ENCODE data around the gene TMEM198. TPM values are rescaled to one million over a fixed set of nuclear protein-coding genes. Genes with fewer than 3 reads are reported as not detected.
A peak's percentile ranks its signal among the peaks of the same experiment; 100 is the strongest.

The TMEM198 gene
- total RNA-seq, 1 donor from 2014 or later, result 8.2 TPM

DNA sequence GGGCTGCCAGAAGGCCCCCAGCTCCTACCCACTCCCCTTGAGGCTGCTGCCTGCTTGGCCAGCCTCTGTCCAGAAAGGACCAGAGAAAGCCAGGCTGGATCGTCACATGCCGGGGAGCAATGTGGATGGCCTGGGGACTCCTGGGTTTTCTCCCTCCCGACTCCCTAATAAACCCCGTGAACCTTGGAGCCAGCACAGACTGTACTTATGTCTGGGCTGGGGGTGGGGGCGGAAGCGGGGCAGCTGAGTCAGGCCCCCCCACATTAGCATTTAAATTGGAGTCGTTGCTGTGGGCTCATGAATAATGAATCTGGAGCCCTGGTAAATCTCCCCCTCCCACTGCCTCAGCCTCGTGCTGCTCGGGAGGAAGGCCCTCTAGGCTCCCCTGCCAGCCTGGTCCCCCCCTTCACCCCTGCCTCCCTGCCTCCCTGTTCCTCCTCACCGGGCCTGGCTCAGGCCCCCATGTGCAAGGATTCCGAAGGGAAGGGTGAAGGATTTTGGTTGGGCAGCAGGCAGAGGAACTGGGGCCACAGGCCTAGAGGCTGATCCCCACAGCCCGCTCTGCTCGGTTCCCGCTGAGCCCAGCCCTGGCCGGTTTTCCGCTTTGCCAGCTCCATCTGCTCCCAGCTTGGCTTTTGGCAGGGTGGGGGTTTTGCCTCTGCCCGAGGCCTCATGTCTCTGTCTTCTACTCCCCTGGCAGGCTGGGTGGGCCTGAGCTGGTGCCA is 36.9 kb upstream of the TMEM198 start:
- Mint-ChIP-seq H3K4me3 (ENCODE audit: low read depth) (no peak overlapping the region), H3K27me3 (peaks cover 6% of the 10 kb centered on the region), H3K27ac (no peak overlapping the region), H3K9me3 (ENCODE audit: low read depth) (no peaks in the 10 kb centered on the region), H3K4me1 (ENCODE audit: low read depth) (peaks cover 14% of the 10 kb centered on the region), H3K36me3 (ENCODE audit: insufficient read depth) (peaks cover 4% of the 10 kb centered on the region)
- TF ChIP-seq, protein P1, sequence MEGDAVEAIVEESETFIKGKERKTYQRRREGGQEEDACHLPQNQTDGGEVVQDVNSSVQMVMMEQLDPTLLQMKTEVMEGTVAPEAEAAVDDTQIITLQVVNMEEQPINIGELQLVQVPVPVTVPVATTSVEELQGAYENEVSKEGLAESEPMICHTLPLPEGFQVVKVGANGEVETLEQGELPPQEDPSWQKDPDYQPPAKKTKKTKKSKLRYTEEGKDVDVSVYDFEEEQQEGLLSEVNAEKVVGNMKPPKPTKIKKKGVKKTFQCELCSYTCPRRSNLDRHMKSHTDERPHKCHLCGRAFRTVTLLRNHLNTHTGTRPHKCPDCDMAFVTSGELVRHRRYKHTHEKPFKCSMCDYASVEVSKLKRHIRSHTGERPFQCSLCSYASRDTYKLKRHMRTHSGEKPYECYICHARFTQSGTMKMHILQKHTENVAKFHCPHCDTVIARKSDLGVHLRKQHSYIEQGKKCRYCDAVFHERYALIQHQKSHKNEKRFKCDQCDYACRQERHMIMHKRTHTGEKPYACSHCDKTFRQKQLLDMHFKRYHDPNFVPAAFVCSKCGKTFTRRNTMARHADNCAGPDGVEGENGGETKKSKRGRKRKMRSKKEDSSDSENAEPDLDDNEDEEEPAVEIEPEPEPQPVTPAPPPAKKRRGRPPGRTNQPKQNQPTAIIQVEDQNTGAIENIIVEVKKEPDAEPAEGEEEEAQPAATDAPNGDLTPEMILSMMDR (IDR thresholded peaks at IDR 0.05; ENCODE audit: unreplicated experiment), result no peak
- DNase-seq (ENCODE audit: low spot score, unreplicated experiment), result no peak

DNA sequence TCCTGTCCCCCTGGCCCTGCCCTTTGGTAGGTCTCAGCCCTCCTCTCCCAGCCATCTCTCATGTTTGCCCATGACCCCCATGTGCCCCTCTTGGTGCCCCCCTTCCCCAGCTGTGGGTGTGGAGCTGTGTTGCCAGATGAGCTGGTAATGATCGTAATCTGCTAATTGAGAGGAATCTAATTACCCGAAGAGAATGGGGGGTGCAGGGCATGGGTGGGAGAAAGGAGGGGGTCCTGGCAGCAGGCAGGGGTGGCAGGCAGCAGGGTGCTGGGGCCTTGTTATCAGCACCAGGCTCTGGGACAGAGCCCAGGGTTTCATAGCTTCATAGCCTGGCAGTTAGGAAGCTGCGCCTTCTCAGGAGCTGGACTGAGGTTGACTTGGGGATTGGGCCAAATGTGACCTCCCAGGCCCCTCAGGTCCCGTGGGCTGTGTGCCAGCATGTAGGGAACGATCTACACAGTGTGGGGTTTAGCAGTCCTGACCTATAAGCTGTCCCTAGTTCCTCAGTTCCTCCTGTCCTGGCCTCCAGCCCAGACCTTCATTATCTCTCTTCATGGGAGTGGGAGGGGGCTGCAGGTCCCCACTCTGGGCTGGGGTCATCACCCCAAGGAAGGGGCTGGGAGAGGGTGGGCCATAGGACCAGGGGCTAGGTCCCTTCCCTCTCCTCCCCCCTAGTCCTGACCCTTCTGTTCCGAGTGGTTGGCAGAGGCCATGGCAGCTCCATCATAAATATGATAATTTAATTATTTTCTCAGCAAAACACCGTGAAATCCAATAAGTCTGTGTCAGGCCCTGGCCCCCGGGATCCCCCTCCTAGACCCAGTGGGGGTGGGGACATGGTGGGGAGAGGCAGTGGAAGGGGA is 36.0 kb upstream of the TMEM198 start:
- TF ChIP-seq, protein P1 (IDR thresholded peaks at IDR 0.05; ENCODE audit: unreplicated experiment), result no peak
- DNase-seq (ENCODE audit: low spot score, unreplicated experiment), result no peak
- Mint-ChIP-seq H3K27ac (no peak overlapping the region), H3K4me1 (ENCODE audit: low read depth) (peaks cover 19% of the 10 kb centered on the region), H3K27me3 (peaks cover 6% of the 10 kb centered on the region), H3K36me3 (ENCODE audit: insufficient read depth) (peaks cover 4% of the 10 kb centered on the region), H3K4me3 (ENCODE audit: low read depth) (no peak overlapping the region), H3K9me3 (ENCODE audit: low read depth) (no peaks in the 10 kb centered on the region)

DNA sequence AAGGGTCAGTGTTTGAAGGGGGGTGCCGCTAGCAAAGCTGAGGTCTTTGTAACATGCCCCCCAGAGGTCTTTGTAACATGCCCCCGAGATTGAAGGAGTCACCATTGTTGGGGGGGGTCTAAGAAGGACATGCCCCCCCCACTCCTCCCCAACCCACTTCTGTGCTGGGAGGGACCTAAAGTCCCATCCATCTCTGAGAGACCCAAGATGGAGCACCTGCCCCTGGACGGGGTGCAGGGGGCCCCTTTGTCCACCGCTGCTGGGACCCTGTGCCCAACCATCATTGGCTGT is 35.4 kb upstream of the TMEM198 start:
- Mint-ChIP-seq H3K27ac (no peak overlapping the region), H3K4me3 (ENCODE audit: low read depth) (no peak overlapping the region), H3K9me3 (ENCODE audit: low read depth) (no peaks in the 10 kb centered on the region), H3K27me3 (peaks cover 7% of the 10 kb centered on the region), H3K4me1 (ENCODE audit: low read depth) (peaks cover 24% of the 10 kb centered on the region), H3K36me3 (ENCODE audit: insufficient read depth) (peaks cover 4% of the 10 kb centered on the region)
- TF ChIP-seq, protein P1 (IDR thresholded peaks at IDR 0.05; ENCODE audit: unreplicated experiment), result no peak
- DNase-seq (ENCODE audit: low spot score, unreplicated experiment), result no peak

DNA sequence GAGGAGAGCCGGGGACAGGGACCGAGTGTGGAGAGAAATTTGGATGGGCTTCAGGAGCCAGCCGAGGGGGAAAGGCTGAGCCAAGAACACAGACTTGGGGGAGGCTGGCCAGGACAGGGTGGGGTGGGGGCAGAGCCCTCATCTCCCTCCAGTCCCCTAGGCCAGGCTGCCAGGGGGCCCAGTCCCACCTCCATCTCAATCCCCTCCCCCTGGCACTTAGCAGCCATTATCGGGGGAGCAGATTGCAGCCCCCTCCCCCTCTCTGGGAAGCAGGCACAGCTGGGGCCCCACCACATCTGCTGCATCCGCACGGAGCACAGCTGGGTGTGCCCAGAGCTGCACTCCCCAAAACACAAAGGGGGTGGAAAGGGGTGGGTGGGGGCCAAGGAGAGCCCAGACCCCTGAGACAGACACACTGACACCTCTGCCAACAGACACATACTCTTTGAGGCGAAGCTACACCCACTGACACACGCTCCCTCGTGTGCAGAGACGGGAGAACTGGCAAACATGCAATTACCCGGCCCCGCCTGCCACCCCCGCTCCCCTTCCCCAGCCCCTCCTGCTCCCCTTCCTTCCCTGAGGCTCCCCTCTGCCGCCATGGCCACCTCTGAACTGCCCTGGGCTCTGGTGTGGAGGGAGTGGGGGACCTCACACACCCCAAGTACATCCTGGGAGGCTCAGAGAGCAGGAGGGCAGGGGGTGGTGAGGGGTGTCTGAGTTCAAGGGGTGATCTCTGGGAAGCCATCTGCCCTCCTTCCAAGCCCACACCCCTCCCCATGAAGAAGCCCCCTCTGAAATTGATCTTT is 34.7 kb upstream of the TMEM198 start:
- Mint-ChIP-seq H3K9me3 (ENCODE audit: low read depth) (no peaks in the 10 kb centered on the region), H3K27ac (peak overlapping the region; percentile 76), H3K27me3 (peaks cover 15% of the 10 kb centered on the region), H3K36me3 (ENCODE audit: insufficient read depth) (peaks cover 4% of the 10 kb centered on the region), H3K4me3 (ENCODE audit: low read depth) (no peak overlapping the region), H3K4me1 (ENCODE audit: low read depth) (peaks cover 32% of the 10 kb centered on the region)
- TF ChIP-seq, protein P1 (IDR thresholded peaks at IDR 0.05; ENCODE audit: unreplicated experiment), result no peak
- DNase-seq (ENCODE audit: low spot score, unreplicated experiment), result no peak
